Neural crest cell (in vitro differentiated cells): Measurements from ENCODE around the gene POFUT1. TPM values are rescaled to one million over a fixed set of nuclear protein-coding genes. Genes with fewer than 3 reads are reported as not detected.
"Not testable (repeated sequence)": the region's sequence is repeated elsewhere in the genome, so short reads cannot be mapped to it uniquely, and the experiment has no call there.

Experiments
- DNase-seq: peaks from one replicate; pipeline ENCODE4 v3.0.0; 2021; ENCODE audit warnings: low read depth, mixed read lengths, low spot score
- H3K27ac Mint-ChIP-seq: one replicate; pipeline ENCODE4 v1.8.0; 2021; ENCODE audit warnings: mild to moderate bottlenecking, mixed read lengths; ENCODE audit not compliant: unreplicated experiment
- H3K27me3 Mint-ChIP-seq: 2 replicates; pipeline ENCODE4 v1.8.0; 2021; ENCODE audit warnings: low read depth, mild to moderate bottlenecking, mixed read lengths
- H3K36me3 Mint-ChIP-seq: 2 replicates; pipeline ENCODE4 v1.8.0; 2021; ENCODE audit warnings: low read depth, mild to moderate bottlenecking, mixed read lengths
- H3K4me1 Mint-ChIP-seq: 2 replicates; pipeline ENCODE4 v1.8.0; 2021; ENCODE audit warnings: mixed read lengths
- H3K4me3 Mint-ChIP-seq: one replicate; pipeline ENCODE4 v1.8.0; 2021; ENCODE audit warnings: mild to moderate bottlenecking, mixed read lengths
- H3K9me3 Mint-ChIP-seq: 2 replicates; pipeline ENCODE4 v1.8.0; 2021; ENCODE audit warnings: mixed read lengths
- CTCF ChIP-seq: fragments of 200-600 bp; sonication (generic); conservative IDR thresholded peaks from 2 replicates; pipeline ENCODE4 v1.5.0; 2021; ENCODE audit warnings: antibody characterized with exemption, mild to moderate bottlenecking
- total RNA-seq: library from RNA; stranded (reverse); gene quantifications from 2 replicates; pipeline ENCODE4 v1.2.1, GENCODE V29; 2021

POFUT1 gene
- total RNA-seq, 1 donor from 2014 or later: 51.4 TPM

- H3K27me3 Mint-ChIP-seq: no peaks in the 10 kb centered on the region
- peaks cover 12% of the 10 kb centered on the region for H3K36me3 Mint-ChIP-seq
- no peak overlapping the region for H3K4me3 Mint-ChIP-seq
- TF ChIP-seq CTCF: no peak
- DNase-seq: no peak
- no peaks in the 10 kb centered on the region for H3K9me3 Mint-ChIP-seq
- H3K27ac Mint-ChIP-seq: no peak overlapping the region
- peaks cover 13% of the 10 kb centered on the region for H3K4me1 Mint-ChIP-seq
Observed at GRCh38 chr20:32168184-32168910, 39.3 kb upstream of the POFUT1 start.

GRCh38 chr20:32177696-32178095 lies 30.0 kb upstream of the POFUT1 start:
- H3K4me3 Mint-ChIP-seq, DNase-seq, H3K9me3 Mint-ChIP-seq, H3K4me1 Mint-ChIP-seq, H3K27ac Mint-ChIP-seq, H3K27me3 Mint-ChIP-seq: not testable (repeated sequence)
- H3K36me3 Mint-ChIP-seq: peaks cover 11% of the 10 kb centered on the region

GRCh38 chr20:32179515-32179914 lies 28.2 kb upstream of the POFUT1 start:
- no peak overlapping the region for H3K27ac Mint-ChIP-seq
- H3K27me3 Mint-ChIP-seq: no peaks in the 10 kb centered on the region
- no peak for TF ChIP-seq CTCF
- H3K4me3 Mint-ChIP-seq: no peak overlapping the region
- H3K36me3 Mint-ChIP-seq: peaks cover 11% of the 10 kb centered on the region
- H3K9me3 Mint-ChIP-seq: peaks cover 5% of the 10 kb centered on the region
- no peak for DNase-seq
- H3K4me1 Mint-ChIP-seq: no peaks in the 10 kb centered on the region

GRCh38 chr20:32179934-32180333 lies 27.7 kb upstream of the POFUT1 start:
- Mint-ChIP-seq H3K27me3 (no peaks in the 10 kb centered on the region), H3K4me3 (no peak overlapping the region), H3K4me1 (no peaks in the 10 kb centered on the region), H3K36me3 (peaks cover 11% of the 10 kb centered on the region), H3K9me3 (peaks cover 5% of the 10 kb centered on the region), H3K27ac (peak overlapping the region; percentile 28)
- no peak for DNase-seq
- TF ChIP-seq CTCF: no peak

- peaks cover 11% of the 10 kb centered on the region for H3K36me3 Mint-ChIP-seq
- TF ChIP-seq CTCF: no peak
- no peak for DNase-seq
- H3K4me1 Mint-ChIP-seq: peaks cover 6% of the 10 kb centered on the region
- no peaks in the 10 kb centered on the region for H3K27me3 Mint-ChIP-seq
- no peak overlapping the region for H3K4me3 Mint-ChIP-seq
- H3K27ac Mint-ChIP-seq: no peak overlapping the region
- peaks cover 5% of the 10 kb centered on the region for H3K9me3 Mint-ChIP-seq
Observed at GRCh38 chr20:32181606-32182005, 26.1 kb upstream of the POFUT1 start.

- Mint-ChIP-seq H3K4me1 (peaks cover 23% of the 10 kb centered on the region), H3K27me3 (no peaks in the 10 kb centered on the region), H3K36me3 (no peaks in the 10 kb centered on the region), H3K27ac (no peak overlapping the region), H3K9me3 (peaks cover 2% of the 10 kb centered on the region), H3K4me3 (peak overlapping the region; percentile 47)
- no peak for TF ChIP-seq CTCF
- DNase-seq: no peak
Observed at GRCh38 chr20:32183947-32184635, 23.6 kb upstream of the POFUT1 start.
